ENCODE data around the gene MRFAP1L1.

- TF ChIP-seq EZH2 (optimal IDR thresholded peaks at IDR 0.05; ENCODE audit: low read depth, low read length) = no peak
- TF ChIP-seq, protein P1, sequence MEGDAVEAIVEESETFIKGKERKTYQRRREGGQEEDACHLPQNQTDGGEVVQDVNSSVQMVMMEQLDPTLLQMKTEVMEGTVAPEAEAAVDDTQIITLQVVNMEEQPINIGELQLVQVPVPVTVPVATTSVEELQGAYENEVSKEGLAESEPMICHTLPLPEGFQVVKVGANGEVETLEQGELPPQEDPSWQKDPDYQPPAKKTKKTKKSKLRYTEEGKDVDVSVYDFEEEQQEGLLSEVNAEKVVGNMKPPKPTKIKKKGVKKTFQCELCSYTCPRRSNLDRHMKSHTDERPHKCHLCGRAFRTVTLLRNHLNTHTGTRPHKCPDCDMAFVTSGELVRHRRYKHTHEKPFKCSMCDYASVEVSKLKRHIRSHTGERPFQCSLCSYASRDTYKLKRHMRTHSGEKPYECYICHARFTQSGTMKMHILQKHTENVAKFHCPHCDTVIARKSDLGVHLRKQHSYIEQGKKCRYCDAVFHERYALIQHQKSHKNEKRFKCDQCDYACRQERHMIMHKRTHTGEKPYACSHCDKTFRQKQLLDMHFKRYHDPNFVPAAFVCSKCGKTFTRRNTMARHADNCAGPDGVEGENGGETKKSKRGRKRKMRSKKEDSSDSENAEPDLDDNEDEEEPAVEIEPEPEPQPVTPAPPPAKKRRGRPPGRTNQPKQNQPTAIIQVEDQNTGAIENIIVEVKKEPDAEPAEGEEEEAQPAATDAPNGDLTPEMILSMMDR (IDR thresholded peaks at IDR 0.05; ENCODE audit: low read length) = no peak
These were observed 6.6 kb upstream of the MRFAP1L1 start, which contains the start of gene BLOC1S4 for GRCh38 chr4:6716018-6716911.
